Liver (tissue), 9 donors: ENCODE measurements around the gene TMEM38B. TPM values are rescaled to one million over a fixed set of nuclear protein-coding genes. Genes with fewer than 3 reads are reported as not detected.

Source experiments
- DNase-seq: peaks from one replicate; pipeline ENCODE4 v3.0.0-alpha.2; 2017; ENCODE audit warnings: low spot score
- H3K27ac ChIP-seq, 2 donors: one replicate each; pipeline ENCODE4 v1.7.0; 2013; ENCODE audit warnings: inconsistent platforms in 2 of 2, low read length in 2 of 2, control low read depth in 1 of 2, low read depth in 1 of 2, mild to moderate bottlenecking in 1 of 2
- H3K27me3 ChIP-seq, 4 donors: one replicate each; pipeline versions ENCODE4 v1.6.1 to v1.7.0; 2013; ENCODE audit warnings: low read length in 3 of 4, inconsistent platforms in 1 of 4, mild to moderate bottlenecking in 1 of 4, moderate library complexity in 1 of 4; ENCODE audit not compliant: control insufficient read depth in 4 of 4, insufficient read depth in 4 of 4
- H3K36me3 ChIP-seq, 4 donors: one replicate each; pipeline versions ENCODE4 v1.6.1 to v1.7.0; 2013; ENCODE audit warnings: low read length in 3 of 4, mild to moderate bottlenecking in 3 of 4, low read depth in 1 of 4, moderate library complexity in 1 of 4; ENCODE audit not compliant: control insufficient read depth in 4 of 4, insufficient read depth in 3 of 4
- H3K4me1 ChIP-seq, 4 donors: one replicate each; pipeline versions ENCODE4 v1.6.1 to v1.7.0; 2013; ENCODE audit warnings: low read length in 3 of 4, mild to moderate bottlenecking in 3 of 4, moderate library complexity in 1 of 4; ENCODE audit not compliant: control insufficient read depth in 4 of 4, insufficient read depth in 4 of 4
- H3K4me3 ChIP-seq, 3 donors: one replicate each; pipeline versions ENCODE4 v1.6.1 to v1.7.0; 2013; ENCODE audit warnings: low read length in 3 of 3, control low read depth in 1 of 3, low read depth in 1 of 3, mild to moderate bottlenecking in 1 of 3
- H3K9ac ChIP-seq, 2 donors: one replicate each; pipeline ENCODE4 v1.7.0; 2013; ENCODE audit warnings: low read length in 2 of 2, mild to moderate bottlenecking in 2 of 2, moderate library complexity in 2 of 2, control low read depth in 1 of 2, low read depth in 1 of 2
- H3K9me3 ChIP-seq, 4 donors: one replicate each; pipeline versions ENCODE4 v1.6.1 to v1.7.0; 2013; ENCODE audit warnings: low read length in 3 of 4; ENCODE audit not compliant: control insufficient read depth in 4 of 4
- EGR1 ChIP-seq, 2 donors: IDR thresholded peaks; 2 replicates each; pipeline ENCODE4 v1.6.1; 2016 to 2018; ENCODE audit warnings: antibody characterized with exemption in 2 of 2, low read depth in 2 of 2
- FOXA1 ChIP-seq: IDR thresholded peaks from 2 replicates; pipeline ENCODE4 v1.6.1; 2016; ENCODE audit warnings: antibody characterized with exemption
- FOXA2 ChIP-seq: IDR thresholded peaks from 2 replicates; pipeline ENCODE4 v1.6.1; 2016; ENCODE audit warnings: antibody characterized with exemption
- HNF4A ChIP-seq, 2 donors: conservative IDR thresholded peaks; 2 replicates each; pipeline ENCODE4 v1.6.1; 2016; ENCODE audit warnings: antibody characterized with exemption in 2 of 2, mild to moderate bottlenecking in 2 of 2
- NR2F2 ChIP-seq: IDR thresholded peaks from 2 replicates; pipeline ENCODE4 v1.6.1; 2016; ENCODE audit warnings: antibody characterized with exemption
- RAD21 ChIP-seq, 2 donors: IDR thresholded peaks; 2 replicates each; pipeline ENCODE4 v1.6.1; 2016; ENCODE audit warnings: antibody characterized with exemption in 2 of 2, mild to moderate bottlenecking in 2 of 2
- SP1 ChIP-seq: IDR thresholded peaks from 2 replicates; pipeline ENCODE4 v1.6.1; 2018; ENCODE audit warnings: antibody characterized with exemption, mild to moderate bottlenecking
- TAF1 ChIP-seq: conservative IDR thresholded peaks from 2 replicates; pipeline ENCODE4 v1.6.1; 2016; ENCODE audit warnings: antibody characterized with exemption, mild to moderate bottlenecking
- YY1 ChIP-seq: IDR thresholded peaks from 2 replicates; pipeline ENCODE4 v1.6.1; 2016; ENCODE audit warnings: antibody characterized with exemption, mild to moderate bottlenecking
- WGBS: extraction: QIAGEN DNeasy Blood & Tissue Kit; methylation state at CpG from one replicate; pipeline ENCODE4 v1.1.7; 2013; 5-methylcytosine and 5-hydroxymethylcytosine counted together
- polyA plus RNA-seq, 2 donors: library from polyadenylated mRNA; stranded (reverse) in 1 of 2; unstranded in 1 of 2; fragments of 200-250 nt in 1 of 2; fragments of >200 nt in 1 of 2; fragmentation: Nextera tagmentation in 1 of 2; extraction: Ambion mirVana in 1 of 2; gene quantifications; one replicate each; pipeline versions ENCODE4 v1.2.1 to v1.2.3, GENCODE V29; 2013 to 2015
- total RNA-seq, 2 donors: library from RNA; depleted of rRNA; stranded (reverse); fragments of >200 nt; gene quantifications; one replicate each; pipeline ENCODE4 v1.2.3, GENCODE V29; 2014
- TF ChIP-seq, protein P1 (sequence below): IDR thresholded peaks from 2 replicates; pipeline ENCODE4 v1.6.1; 2016; ENCODE audit warnings: antibody characterized with exemption
- TF ChIP-seq, protein P2 (sequence below): IDR thresholded peaks from 2 replicates; pipeline ENCODE4 v1.6.1; 2016; ENCODE audit warnings: antibody characterized with exemption
- TF ChIP-seq, protein P3 (sequence below): IDR thresholded peaks from 2 replicates; pipeline ENCODE4 v1.6.1; 2016; ENCODE audit warnings: antibody characterized with exemption, mild to moderate bottlenecking
- TF ChIP-seq, protein P4 (sequence below): fragments of 150-350 bp; IDR thresholded peaks from 2 replicates; pipeline ENCODE4 v1.5.1; 2017; ENCODE audit warnings: improper control_type of control experiment, low read depth, low read length; ENCODE audit not compliant: missing input control
- donor health status: healthy.
- donor health status: healthy.
- donor health status: healthy.
- donor health status: healthy.
- donor health status: healthy.

TMEM38B gene
- total and polyA plus RNA-seq, 4 donors: 7.4 to 21.6 (median 9.2) TPM

DNA sequence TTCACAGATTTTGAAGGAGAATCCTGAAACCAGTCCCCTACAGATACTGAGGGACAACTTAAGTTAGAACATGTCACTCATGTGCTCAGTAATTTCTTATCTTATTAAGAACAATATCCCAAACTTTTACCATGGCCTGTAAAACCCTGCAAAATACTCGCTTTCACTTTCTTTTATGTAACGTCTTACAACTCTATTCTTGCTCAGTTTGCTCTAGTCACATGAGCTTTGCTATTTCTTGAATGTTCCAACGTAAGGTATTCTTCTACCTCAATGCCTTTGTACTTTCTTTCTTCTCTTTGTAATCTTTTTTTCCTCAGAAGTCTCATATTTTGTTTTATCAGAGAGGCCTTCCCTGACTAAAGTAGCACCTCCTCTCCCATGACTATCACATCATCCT is 14.1 kb downstream of the TMEM38B start:
- no peak overlapping the region for H3K4me3 ChIP-seq
- DNase-seq: no peak
- H3K36me3 ChIP-seq: no peaks in the 10 kb centered on the region
- 57% methylated on average over 3 of the region's 3 CpGs for WGBS
- no peak overlapping the region for H3K9ac ChIP-seq
- no peak for TF ChIP-seq SP1
- TF ChIP-seq YY1: no peak
- no peak for TF ChIP-seq FOXA2
- TF ChIP-seq EGR1 (IDR thresholded peaks at IDR 0.05; ENCODE audit: low read depth in 2 of 2): no peak
- TF ChIP-seq, protein P1, sequence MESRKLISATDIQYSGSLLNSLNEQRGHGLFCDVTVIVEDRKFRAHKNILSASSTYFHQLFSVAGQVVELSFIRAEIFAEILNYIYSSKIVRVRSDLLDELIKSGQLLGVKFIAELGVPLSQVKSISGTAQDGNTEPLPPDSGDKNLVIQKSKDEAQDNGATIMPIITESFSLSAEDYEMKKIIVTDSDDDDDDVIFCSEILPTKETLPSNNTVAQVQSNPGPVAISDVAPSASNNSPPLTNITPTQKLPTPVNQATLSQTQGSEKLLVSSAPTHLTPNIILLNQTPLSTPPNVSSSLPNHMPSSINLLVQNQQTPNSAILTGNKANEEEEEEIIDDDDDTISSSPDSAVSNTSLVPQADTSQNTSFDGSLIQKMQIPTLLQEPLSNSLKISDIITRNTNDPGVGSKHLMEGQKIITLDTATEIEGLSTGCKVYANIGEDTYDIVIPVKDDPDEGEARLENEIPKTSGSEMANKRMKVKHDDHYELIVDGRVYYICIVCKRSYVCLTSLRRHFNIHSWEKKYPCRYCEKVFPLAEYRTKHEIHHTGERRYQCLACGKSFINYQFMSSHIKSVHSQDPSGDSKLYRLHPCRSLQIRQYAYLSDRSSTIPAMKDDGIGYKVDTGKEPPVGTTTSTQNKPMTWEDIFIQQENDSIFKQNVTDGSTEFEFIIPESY: no peak
- no peak for TF ChIP-seq NR2F2
- TF ChIP-seq RAD21 (IDR thresholded peaks at IDR 0.05): no peak
- no peak for TF ChIP-seq TAF1
- TF ChIP-seq, protein P2, sequence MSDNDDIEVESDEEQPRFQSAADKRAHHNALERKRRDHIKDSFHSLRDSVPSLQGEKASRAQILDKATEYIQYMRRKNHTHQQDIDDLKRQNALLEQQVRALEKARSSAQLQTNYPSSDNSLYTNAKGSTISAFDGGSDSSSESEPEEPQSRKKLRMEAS: no peak
- TF ChIP-seq HNF4A (conservative IDR thresholded peaks at IDR 0.05): no peak
- no peak for TF ChIP-seq FOXA1
- no peaks in the 10 kb centered on the region for H3K27me3 ChIP-seq
- no peaks in the 10 kb centered on the region for H3K4me1 ChIP-seq
- H3K9me3 ChIP-seq: no peaks in the 10 kb centered on the region
- no peak overlapping the region for H3K27ac ChIP-seq

DNA sequence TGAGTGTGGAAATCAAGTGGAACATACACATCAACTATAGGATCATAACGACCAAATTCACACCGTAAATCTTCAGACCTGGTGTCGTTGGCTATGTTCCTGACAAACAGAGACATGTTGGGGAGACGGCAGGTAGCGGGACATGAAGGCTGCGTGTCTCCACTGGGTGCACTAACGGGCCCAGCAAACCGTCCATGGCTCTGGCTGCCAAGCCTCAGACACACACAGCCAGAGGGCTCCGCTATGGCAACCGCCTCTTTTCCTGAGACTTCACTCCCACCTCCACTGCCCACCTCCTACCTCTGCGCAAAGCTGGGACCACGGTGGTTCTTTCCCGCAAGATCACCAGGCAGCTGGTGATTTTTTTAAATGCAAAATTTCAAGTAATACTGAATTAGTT is 16.3 kb downstream of the TMEM38B start:
- WGBS: 97% methylated on average over 13 of the region's 13 CpGs
- DNase-seq: no peak
- no peaks in the 10 kb centered on the region for H3K36me3 ChIP-seq
- H3K27ac ChIP-seq: no peak overlapping the region
- no peak for TF ChIP-seq TAF1
- TF ChIP-seq, protein P3, sequence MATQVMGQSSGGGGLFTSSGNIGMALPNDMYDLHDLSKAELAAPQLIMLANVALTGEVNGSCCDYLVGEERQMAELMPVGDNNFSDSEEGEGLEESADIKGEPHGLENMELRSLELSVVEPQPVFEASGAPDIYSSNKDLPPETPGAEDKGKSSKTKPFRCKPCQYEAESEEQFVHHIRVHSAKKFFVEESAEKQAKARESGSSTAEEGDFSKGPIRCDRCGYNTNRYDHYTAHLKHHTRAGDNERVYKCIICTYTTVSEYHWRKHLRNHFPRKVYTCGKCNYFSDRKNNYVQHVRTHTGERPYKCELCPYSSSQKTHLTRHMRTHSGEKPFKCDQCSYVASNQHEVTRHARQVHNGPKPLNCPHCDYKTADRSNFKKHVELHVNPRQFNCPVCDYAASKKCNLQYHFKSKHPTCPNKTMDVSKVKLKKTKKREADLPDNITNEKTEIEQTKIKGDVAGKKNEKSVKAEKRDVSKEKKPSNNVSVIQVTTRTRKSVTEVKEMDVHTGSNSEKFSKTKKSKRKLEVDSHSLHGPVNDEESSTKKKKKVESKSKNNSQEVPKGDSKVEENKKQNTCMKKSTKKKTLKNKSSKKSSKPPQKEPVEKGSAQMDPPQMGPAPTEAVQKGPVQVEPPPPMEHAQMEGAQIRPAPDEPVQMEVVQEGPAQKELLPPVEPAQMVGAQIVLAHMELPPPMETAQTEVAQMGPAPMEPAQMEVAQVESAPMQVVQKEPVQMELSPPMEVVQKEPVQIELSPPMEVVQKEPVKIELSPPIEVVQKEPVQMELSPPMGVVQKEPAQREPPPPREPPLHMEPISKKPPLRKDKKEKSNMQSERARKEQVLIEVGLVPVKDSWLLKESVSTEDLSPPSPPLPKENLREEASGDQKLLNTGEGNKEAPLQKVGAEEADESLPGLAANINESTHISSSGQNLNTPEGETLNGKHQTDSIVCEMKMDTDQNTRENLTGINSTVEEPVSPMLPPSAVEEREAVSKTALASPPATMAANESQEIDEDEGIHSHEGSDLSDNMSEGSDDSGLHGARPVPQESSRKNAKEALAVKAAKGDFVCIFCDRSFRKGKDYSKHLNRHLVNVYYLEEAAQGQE: no peak
- TF ChIP-seq, protein P2: no peak
- TF ChIP-seq, protein P4, sequence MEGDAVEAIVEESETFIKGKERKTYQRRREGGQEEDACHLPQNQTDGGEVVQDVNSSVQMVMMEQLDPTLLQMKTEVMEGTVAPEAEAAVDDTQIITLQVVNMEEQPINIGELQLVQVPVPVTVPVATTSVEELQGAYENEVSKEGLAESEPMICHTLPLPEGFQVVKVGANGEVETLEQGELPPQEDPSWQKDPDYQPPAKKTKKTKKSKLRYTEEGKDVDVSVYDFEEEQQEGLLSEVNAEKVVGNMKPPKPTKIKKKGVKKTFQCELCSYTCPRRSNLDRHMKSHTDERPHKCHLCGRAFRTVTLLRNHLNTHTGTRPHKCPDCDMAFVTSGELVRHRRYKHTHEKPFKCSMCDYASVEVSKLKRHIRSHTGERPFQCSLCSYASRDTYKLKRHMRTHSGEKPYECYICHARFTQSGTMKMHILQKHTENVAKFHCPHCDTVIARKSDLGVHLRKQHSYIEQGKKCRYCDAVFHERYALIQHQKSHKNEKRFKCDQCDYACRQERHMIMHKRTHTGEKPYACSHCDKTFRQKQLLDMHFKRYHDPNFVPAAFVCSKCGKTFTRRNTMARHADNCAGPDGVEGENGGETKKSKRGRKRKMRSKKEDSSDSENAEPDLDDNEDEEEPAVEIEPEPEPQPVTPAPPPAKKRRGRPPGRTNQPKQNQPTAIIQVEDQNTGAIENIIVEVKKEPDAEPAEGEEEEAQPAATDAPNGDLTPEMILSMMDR: no peak
- no peaks in the 10 kb centered on the region for H3K9me3 ChIP-seq
- H3K4me1 ChIP-seq: no peaks in the 10 kb centered on the region
- H3K4me3 ChIP-seq: no peak overlapping the region
- no peak overlapping the region for H3K9ac ChIP-seq
- H3K27me3 ChIP-seq: no peaks in the 10 kb centered on the region
